Central memory CD8-positive, alpha-beta T cell (primary cell): ENCODE data around the gene OR10G8.

Experiments used
- ATAC-seq: fragments of 150-1000 bp; cut with Tn5 transposase; replicated peaks from 2 replicates; pipeline ENCODE4 v1.10.0; 2022; ENCODE audit warnings: mild to moderate bottlenecking, moderate FRiP score, moderate number of reproducible peaks; ENCODE audit not compliant: poor library complexity, severe bottlenecking; ENCODE audit errors: extremely low read depth
- DNase-seq, 2 donors: peaks; one replicate each; pipeline ENCODE4 v3.0.0; 2021; ENCODE audit warnings: low spot score in 2 of 2
- H3K27ac Mint-ChIP-seq: one replicate; pipeline ENCODE4 v1.8.0; 2022; ENCODE audit warnings: low read depth, mild to moderate bottlenecking, moderate library complexity, mixed read lengths
- H3K27me3 Mint-ChIP-seq: one replicate; pipeline ENCODE4 v1.8.0; 2022; ENCODE audit warnings: mixed read lengths
- H3K36me3 Mint-ChIP-seq: one replicate; pipeline ENCODE4 v1.8.0; 2022; ENCODE audit warnings: mild to moderate bottlenecking, moderate library complexity, mixed read lengths; ENCODE audit not compliant: insufficient read depth
- H3K4me1 Mint-ChIP-seq: one replicate; pipeline ENCODE4 v1.8.0; 2022; ENCODE audit warnings: mixed read lengths
- H3K4me3 Mint-ChIP-seq: one replicate; pipeline ENCODE4 v1.8.0; 2022; ENCODE audit warnings: mild to moderate bottlenecking, moderate library complexity, mixed read lengths
- H3K9me3 Mint-ChIP-seq: one replicate; pipeline ENCODE4 v1.8.0; 2022; ENCODE audit warnings: mixed read lengths

Gene OR10G8

GRCh38 chr11:124069429-124070401 is 43.1 kb downstream of the OR10G8 start:
- no peak for DNase-seq
- no peak overlapping the region for H3K27ac Mint-ChIP-seq
- no peak overlapping the region for H3K4me3 Mint-ChIP-seq

GRCh38 chr11:124070915-124071622 is 44.5 kb downstream of the OR10G8 start:
- Mint-ChIP-seq H3K27ac (no peak overlapping the region), H3K36me3 (peaks cover 2% of the 10 kb centered on the region), H3K9me3 (no peaks in the 10 kb centered on the region), H3K27me3 (peaks cover 56% of the 10 kb centered on the region), H3K4me3 (no peak overlapping the region), H3K4me1 (no peaks in the 10 kb centered on the region)
- DNase-seq = peak; percentile 31 to 34
- no peak for ATAC-seq

More at GRCh38 chr11:124069429-124070401, 43.1 kb downstream of the OR10G8 start:
- no peaks in the 10 kb centered on the region for H3K9me3 Mint-ChIP-seq
- H3K36me3 Mint-ChIP-seq = peaks cover 2% of the 10 kb centered on the region
- ATAC-seq = peak; percentile 66
- peaks cover 57% of the 10 kb centered on the region for H3K27me3 Mint-ChIP-seq
- no peaks in the 10 kb centered on the region for H3K4me1 Mint-ChIP-seq

- H3K4me1 Mint-ChIP-seq = no peaks in the 10 kb centered on the region
- peaks cover 56% of the 10 kb centered on the region for H3K27me3 Mint-ChIP-seq
- ATAC-seq = no peak
- no peak overlapping the region for H3K27ac Mint-ChIP-seq
- H3K36me3 Mint-ChIP-seq = peaks cover 2% of the 10 kb centered on the region
- no peak overlapping the region for H3K4me3 Mint-ChIP-seq
- DNase-seq = no peak
- no peaks in the 10 kb centered on the region for H3K9me3 Mint-ChIP-seq
These were observed 45.0 kb downstream of the OR10G8 start for GRCh38 chr11:124071623-124071948.

- H3K27ac Mint-ChIP-seq = no peak overlapping the region
- ATAC-seq (no peak), DNase-seq (no peak)
- no peak overlapping the region for H3K4me3 Mint-ChIP-seq
- peaks cover 2% of the 10 kb centered on the region for H3K36me3 Mint-ChIP-seq
- no peaks in the 10 kb centered on the region for H3K4me1 Mint-ChIP-seq
- no peaks in the 10 kb centered on the region for H3K9me3 Mint-ChIP-seq
- H3K27me3 Mint-ChIP-seq = peaks cover 56% of the 10 kb centered on the region
These were observed 45.5 kb downstream of the OR10G8 start for GRCh38 chr11:124072147-124072546.

- no peak for ATAC-seq
- Mint-ChIP-seq H3K9me3 (no peaks in the 10 kb centered on the region), H3K36me3 (no peaks in the 10 kb centered on the region), H3K27ac (no peak overlapping the region), H3K4me3 (no peak overlapping the region), H3K27me3 (peaks cover 50% of the 10 kb centered on the region), H3K4me1 (no peaks in the 10 kb centered on the region)
- DNase-seq = no peak
These were observed 48.0 kb downstream of the OR10G8 start for GRCh38 chr11:124074554-124074953.

GRCh38 chr11:124075492-124075840 is 48.9 kb downstream of the OR10G8 start:
- DNase-seq (no peak), ATAC-seq (no peak)
- Mint-ChIP-seq H3K4me1 (no peaks in the 10 kb centered on the region), H3K36me3 (no peaks in the 10 kb centered on the region), H3K9me3 (no peaks in the 10 kb centered on the region), H3K27ac (no peak overlapping the region), H3K27me3 (peaks cover 49% of the 10 kb centered on the region), H3K4me3 (no peak overlapping the region)

GRCh38 chr11:124075841-124076651 is 49.4 kb downstream of the OR10G8 start:
- no peak overlapping the region for H3K27ac Mint-ChIP-seq
- H3K36me3 Mint-ChIP-seq = no peaks in the 10 kb centered on the region
- peak overlapping the region; percentile 55 for H3K4me3 Mint-ChIP-seq
- H3K9me3 Mint-ChIP-seq = no peaks in the 10 kb centered on the region
- H3K27me3 Mint-ChIP-seq = peaks cover 51% of the 10 kb centered on the region
- no peaks in the 10 kb centered on the region for H3K4me1 Mint-ChIP-seq
- ATAC-seq (peak; percentile 35), DNase-seq (no peak)

GRCh38 chr11:124077266-124077665 is 50.7 kb downstream of the OR10G8 start:
- Mint-ChIP-seq H3K4me3 (no peak overlapping the region), H3K27me3 (peaks cover 56% of the 10 kb centered on the region), H3K27ac (no peak overlapping the region), H3K9me3 (no peaks in the 10 kb centered on the region), H3K36me3 (no peaks in the 10 kb centered on the region), H3K4me1 (no peaks in the 10 kb centered on the region)
- ATAC-seq (no peak), DNase-seq (no peak)

GRCh38 chr11:124078591-124078990 is 52.0 kb downstream of the OR10G8 start:
- Mint-ChIP-seq H3K4me1 (no peaks in the 10 kb centered on the region), H3K9me3 (no peaks in the 10 kb centered on the region), H3K4me3 (no peak overlapping the region), H3K27ac (no peak overlapping the region), H3K36me3 (no peaks in the 10 kb centered on the region), H3K27me3 (peaks cover 56% of the 10 kb centered on the region)
- DNase-seq (no peak), ATAC-seq (no peak)

GRCh38 chr11:124079631-124080326 is 53.2 kb downstream of the OR10G8 start:
- Mint-ChIP-seq H3K9me3 (no peaks in the 10 kb centered on the region), H3K27me3 (peaks cover 49% of the 10 kb centered on the region), H3K4me3 (no peak overlapping the region), H3K36me3 (no peaks in the 10 kb centered on the region), H3K27ac (no peak overlapping the region), H3K4me1 (no peaks in the 10 kb centered on the region)
- DNase-seq = no peak
- no peak for ATAC-seq
